Upper lobe of left lung (tissue), 6 donors: Measurements from ENCODE around the gene MCCC1. TPM values are rescaled to one million over a fixed set of nuclear protein-coding genes. Genes with fewer than 3 reads are reported as not detected.
A peak's percentile ranks its signal among the peaks of the same experiment; 100 is the strongest.
"Not testable (repeated sequence)": the region's sequence is repeated elsewhere in the genome, so short reads cannot be mapped to it uniquely, and the experiment has no call there.

Source experiments
- ATAC-seq, 2 donors: fragments of 200-7000 bp; cut with Tn5 transposase; one replicate each; pipeline ENCODE4 v1.9.1; 2022; ENCODE audit warnings: mild to moderate bottlenecking in 2 of 2, moderate library complexity in 2 of 2; ENCODE audit not compliant: low FRiP score in 2 of 2
- DNase-seq, 2 donors: peaks; one replicate each; pipeline ENCODE4 v3.0.0-alpha.2; 2019 to 2020
- H3K27ac ChIP-seq, 4 donors: fragments of 200-600 bp; sonication (generic); one replicate each; pipeline ENCODE4 v1.5.1; 2016 to 2019
- H3K27me3 ChIP-seq, 4 donors: fragments of 200-600 bp; sonication (generic); one replicate each; pipeline ENCODE4 v1.5.1; 2017 to 2019
- H3K36me3 ChIP-seq, 4 donors: fragments of 200-600 bp; sonication (generic); one replicate each; pipeline ENCODE4 v1.5.1; 2016 to 2019
- H3K4me1 ChIP-seq, 4 donors: fragments of 200-600 bp; sonication (generic); one replicate each; pipeline ENCODE4 v1.5.1; 2018 to 2019
- H3K4me3 ChIP-seq, 4 donors: fragments of 200-600 bp; sonication (generic); one replicate each; pipeline ENCODE4 v1.5.1; 2017 to 2019; ENCODE audit warnings: mild to moderate bottlenecking in 2 of 4, moderate library complexity in 1 of 4
- H3K9me3 ChIP-seq, 4 donors: fragments of 200-600 bp; sonication (generic); one replicate each; pipeline ENCODE4 v1.5.1; 2018 to 2019
- CTCF ChIP-seq, 6 experiments: fragments of 450-650 bp in 4 of 6; fragments of 200-600 bp in 2 of 6; sonication (generic) in 2 of 6; IDR thresholded peaks; one replicate each; pipeline ENCODE4 v1.5.1; 2016 to 2019; ENCODE audit warnings: antibody characterized with exemption in 6 of 6
- EP300 ChIP-seq, 4 donors: sonication (generic); formaldehyde crosslinking; IDR thresholded peaks; one replicate each; pipeline ENCODE4 v1.5.1; 2017; ENCODE audit warnings: antibody characterized with exemption in 4 of 4, control low read depth in 2 of 4
- POLR2A ChIP-seq, 4 donors: fragments of 450-650 bp; IDR thresholded peaks; one replicate each; pipeline ENCODE4 v1.5.1; 2016 to 2017; ENCODE audit warnings: antibody characterized with exemption in 4 of 4, mild to moderate bottlenecking in 2 of 4
- POLR2AphosphoS5 ChIP-seq, 2 donors: sonication (generic); formaldehyde crosslinking; IDR thresholded peaks; one replicate each; pipeline ENCODE4 v1.5.1; 2017; ENCODE audit warnings: antibody characterized with exemption in 2 of 2
- WGBS, 2 donors: methylation state at CpG; one replicate each; pipeline ENCODE4 v1.1.5; 2017 to 2018; 5-methylcytosine and 5-hydroxymethylcytosine counted together
- total RNA-seq, 6 donors: library from RNA; depleted of rRNA in 4 of 6; stranded (reverse); fragments of >200 nt in 4 of 6; gene quantifications; one replicate each; pipeline versions ENCODE4 v1.1.0 to v1.2.1, GENCODE V29; 2016 to 2021
- donor health status: DM: no; HTN: no; CAD: no; lungs with moderate emphysema.
- donor health status: DM: no; HTN: yes; CAD: no; lungs with severe emphysema.

Gene MCCC1
- total RNA-seq, 6 donors from 2014 or later, result 44.6 to 157 (median 85.4) TPM

GRCh38 chr3:183108470-183108869 lies 9.2 kb upstream of the MCCC1 start:
- Histone ChIP-seq H3K4me3 (no peak overlapping the region), H3K4me1 (no peaks in the 10 kb centered on the region), H3K36me3 (no peaks in the 10 kb centered on the region), H3K27ac (peak overlapping the region in 1 of 4 donors; percentile 2), H3K27me3 (no peaks in the 10 kb centered on the region), H3K9me3 (no peaks in the 10 kb centered on the region)
- no peak for DNase-seq
- WGBS, 2 donors, result 84 to 89% methylated on average over 4 of the region's 4 CpGs
- TF ChIP-seq CTCF (IDR thresholded peaks at IDR 0.05) (no peak), POLR2A (IDR thresholded peaks at IDR 0.05) (no peak), EP300 (IDR thresholded peaks at IDR 0.05) (no peak), POLR2AphosphoS5 (IDR thresholded peaks at IDR 0.05) (no peak)
- no peak for ATAC-seq

- no peaks in the 10 kb centered on the region for H3K27me3 ChIP-seq
- ATAC-seq (peak in 1 of 2 donors; percentile 59), DNase-seq (no peak)
- no peaks in the 10 kb centered on the region for H3K36me3 ChIP-seq
- H3K4me1 ChIP-seq, result no peaks in the 10 kb centered on the region
- WGBS, 2 donors, result 22 to 28% methylated on average over 2 of the region's 2 CpGs
- TF ChIP-seq POLR2AphosphoS5 (IDR thresholded peaks at IDR 0.05) (no peak), CTCF (IDR thresholded peaks at IDR 0.05) (no peak), POLR2A (IDR thresholded peaks at IDR 0.05) (no peak), EP300 (IDR thresholded peaks at IDR 0.05) (no peak)
- no peak overlapping the region for H3K4me3 ChIP-seq
- no peaks in the 10 kb centered on the region for H3K9me3 ChIP-seq
- H3K27ac ChIP-seq, result peak overlapping the region in 1 of 4 donors; percentile 2
Measured at GRCh38 chr3:183108001-183108449, 8.7 kb upstream of the MCCC1 start.

GRCh38 chr3:183107372-183107771 lies 8.1 kb upstream of the MCCC1 start:
- not testable (repeated sequence) for H3K27me3 ChIP-seq, ATAC-seq, H3K4me3 ChIP-seq, DNase-seq, H3K27ac ChIP-seq, H3K9me3 ChIP-seq, H3K4me1 ChIP-seq, H3K36me3 ChIP-seq
- WGBS, 2 donors, result 87 to 91% methylated on average over 4 of the region's 4 CpGs

- 60 to 84% methylated on average over 6 of the region's 6 CpGs for WGBS, 2 donors
- H3K4me1 ChIP-seq, result no peaks in the 10 kb centered on the region
- ATAC-seq, result no peak
- no peaks in the 10 kb centered on the region for H3K9me3 ChIP-seq
- H3K27me3 ChIP-seq, result no peaks in the 10 kb centered on the region
- no peak overlapping the region for H3K4me3 ChIP-seq
- H3K27ac ChIP-seq, result no peak overlapping the region
- H3K36me3 ChIP-seq, result no peaks in the 10 kb centered on the region
- DNase-seq, result no peak
- TF ChIP-seq POLR2AphosphoS5 (IDR thresholded peaks at IDR 0.05), result no peak
- TF ChIP-seq CTCF (IDR thresholded peaks at IDR 0.05), result no peak
- no peak for TF ChIP-seq POLR2A (IDR thresholded peaks at IDR 0.05)
- TF ChIP-seq EP300 (IDR thresholded peaks at IDR 0.05), result no peak
Measured at GRCh38 chr3:183106635-183107034, 7.3 kb upstream of the MCCC1 start.

GRCh38 chr3:183103950-183104349 lies 4.7 kb upstream of the MCCC1 start:
- not testable (repeated sequence) for ATAC-seq, H3K36me3 ChIP-seq, H3K9me3 ChIP-seq, H3K27me3 ChIP-seq, H3K27ac ChIP-seq, H3K4me3 ChIP-seq
- WGBS, 2 donors, result 98 to 99% methylated on average over 5 to 25 of the region's 28 CpGs
- peak in 1 of 2 donors; percentile 82 for DNase-seq
- peaks cover 4 to 12% (median 8%) of the 10 kb centered on the region in 4 donors for H3K4me1 ChIP-seq

- not testable (repeated sequence) for H3K9me3 ChIP-seq, H3K27me3 ChIP-seq, ATAC-seq, H3K4me3 ChIP-seq, H3K36me3 ChIP-seq
- Histone ChIP-seq H3K27ac (peak overlapping the region in 3 of 4 donors; percentile 61 to 99 (median 69)), H3K4me1 (peaks cover 10 to 33% (median 20%) of the 10 kb centered on the region in 4 donors)
- peak in 1 of 2 donors; percentile 76 for DNase-seq
- WGBS, 2 donors, result 98% methylated on average over 10 of the region's 24 CpGs; no CpG with 5 or more reads in 1 of the 2 donors
Measured at GRCh38 chr3:183101040-183101439, 1.7 kb upstream of the MCCC1 start.
